RWPE1 (cell line): ENCODE results near the gene TMIGD1.

Source experiments
- CTCF ChIA-PET: fragments of 350-600 bp; sonication (Branson Sonifier 250); formaldehyde crosslinking; extraction: SDS; loops from one replicate; lab custom pipeline; 2021; lab: Yijun Ruan, JAX
- POLR2A ChIA-PET: fragments of 400-600 bp; formaldehyde crosslinking; extraction: SDS; loops from one replicate; lab custom pipeline; 2020; ENCODE audit warnings: antibody characterized with exemption; ENCODE audit not compliant: low non-redundant PET; lab: Yijun Ruan, JAX
- DNase-seq: peaks from one replicate; pipeline ENCODE4 v3.0.0; 2012; ENCODE audit warnings: low spot score
- H3K27ac ChIP-seq: fragments of 450-650 bp; 2 replicates; pipeline ENCODE4 v1.5.1; 2017
- CTCF ChIP-seq: fragments of 450-650 bp; conservative IDR thresholded peaks from 2 replicates; pipeline ENCODE4 v1.5.1; 2017; ENCODE audit warnings: low read depth, mild to moderate bottlenecking

Gene TMIGD1

GRCh38 chr17:30314474-30314873, 19.4 kb downstream of the TMIGD1 start:
- ChIA-PET CTCF (no interaction called here), POLR2A (no interaction called here)
- no peak for DNase-seq
- H3K27ac ChIP-seq, result no peak overlapping the region
- TF ChIP-seq CTCF, result no peak

- CTCF ChIA-PET, result interaction anchor here (0.8 kb wide), 1 partner anchor 28 kb away, joined by 5 read pairs; no protein-coding TSS in a partner anchor
- DNase-seq, result no peak
- H3K27ac ChIP-seq, result no peak overlapping the region
- no peak for TF ChIP-seq CTCF
- POLR2A ChIA-PET, result no interaction called here
These were observed 21.6 kb downstream of the TMIGD1 start for GRCh38 chr17:30312226-30312625.

GRCh38 chr17:30310562-30310961, 23.3 kb downstream of the TMIGD1 start:
- ChIA-PET CTCF (interaction anchor here (0.6 kb wide), 1 partner anchor 19 kb away, joined by 3 read pairs; the partner anchor contains the start of gene BLMH), POLR2A (no interaction called here)
- no peak for TF ChIP-seq CTCF

GRCh38 chr17:30309591-30309990, 24.3 kb downstream of the TMIGD1 start:
- TF ChIP-seq CTCF, result no peak
- H3K27ac ChIP-seq, result no peak overlapping the region
- POLR2A ChIA-PET, result no interaction called here
- DNase-seq, result no peak
- CTCF ChIA-PET, result interaction anchor here (0.7 kb wide), 1 partner anchor 766 kb away, joined by 3 read pairs; no protein-coding TSS in a partner anchor

More at GRCh38 chr17:30310562-30310961, 23.3 kb downstream of the TMIGD1 start:
- no peak for DNase-seq
- H3K27ac ChIP-seq, result no peak overlapping the region

GRCh38 chr17:30308406-30308805, 25.5 kb downstream of the TMIGD1 start:
- no peak for DNase-seq
- no peak overlapping the region for H3K27ac ChIP-seq
- TF ChIP-seq CTCF, result no peak
- ChIA-PET POLR2A (no interaction called here), CTCF (no interaction called here)

- DNase-seq, result no peak
- no peak overlapping the region for H3K27ac ChIP-seq
- POLR2A ChIA-PET, result interaction anchor here (0.6 kb wide), 1 partner anchor 697 kb away, joined by 4 read pairs; no protein-coding TSS in a partner anchor
- CTCF ChIA-PET, result no interaction called here
- no peak for TF ChIP-seq CTCF
These were observed 29.1 kb downstream of the TMIGD1 start for GRCh38 chr17:30304778-30305177.
